Measurements from ENCODE around the gene ASB15. TPM values are rescaled to one million over a fixed set of nuclear protein-coding genes. Genes with fewer than 3 reads are reported as not detected.

ASB15 gene
- total and polyA plus RNA-seq, 2 donors (not counting 3 experiments of a cell fraction or from before 2014, with no cell fraction given), result not detected

DNA sequence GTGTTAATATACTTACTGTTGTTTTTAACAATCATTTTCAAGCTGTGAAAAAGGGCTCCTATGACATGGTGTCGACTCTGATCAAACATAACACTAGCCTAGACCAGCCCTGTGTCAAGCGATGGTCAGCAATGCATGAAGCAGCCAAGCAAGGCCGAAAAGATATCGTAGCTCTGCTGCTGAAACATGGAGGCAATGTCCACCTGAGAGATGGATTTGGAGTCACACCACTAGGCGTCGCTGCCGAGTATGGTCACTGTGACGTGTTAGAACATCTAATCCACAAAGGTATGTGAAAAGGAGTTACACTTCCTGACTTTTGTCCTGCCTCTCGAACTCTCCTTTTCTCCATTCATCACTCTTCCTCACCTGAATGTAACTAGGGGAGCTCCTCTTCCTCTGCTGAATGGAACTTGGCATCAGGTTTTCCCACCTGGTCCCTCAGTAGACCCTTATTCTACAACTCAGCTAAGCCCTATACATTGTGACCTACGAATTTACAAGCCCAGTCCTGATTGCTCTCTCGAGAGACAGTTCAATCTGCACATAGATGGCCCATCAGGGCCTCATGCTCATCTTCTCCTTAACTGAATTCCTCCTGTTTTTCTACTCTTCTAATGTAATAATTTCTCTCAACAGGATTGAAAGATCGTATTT, 23.0 kb downstream of the ASB15 start:
- FAIRE-seq (peak; percentile 52), DNase-seq (ENCODE audit: low read depth, low spot score) (no peak)
- Histone ChIP-seq H4K20me1 (replicated peaks; ENCODE audit: control insufficient read depth, extremely low read depth, insufficient read depth, low read length) (no peaks in the 10 kb centered on the region), H3K27me3 (ENCODE audit: control insufficient read depth in 2 of 2, insufficient read depth in 2 of 2, low read length in 2 of 2) (no peaks in the 10 kb centered on the region), H3K36me3 (ENCODE audit: control insufficient read depth in 2 of 2, extremely low read depth in 1 of 2, insufficient read depth in 2 of 2, low read length in 2 of 2) (no peaks in the 10 kb centered on the region), H3K27ac (ENCODE audit: insufficient read depth, low read depth, low read length) (no peak overlapping the region), H3K4me3 (replicated peaks in 1 of 3; ENCODE audit: insufficient read depth in 1 of 3, low read depth in 1 of 3, low read length in 3 of 3) (no peak overlapping the region), H3K4me2 (ENCODE audit: insufficient read depth, low read length) (no peak overlapping the region), H3K9ac (replicated peaks; ENCODE audit: extremely low read depth, insufficient read depth, low read length) (no peak overlapping the region), H3K9me1 (replicated peaks; ENCODE audit: control insufficient read depth, extremely low read depth, insufficient read depth, low read length) (no peaks in the 10 kb centered on the region), H3K79me2 (ENCODE audit: control insufficient read depth, insufficient read depth, low read length) (no peaks in the 10 kb centered on the region), H3K9me3 (replicated peaks; ENCODE audit: control insufficient read depth, insufficient read depth, low read length) (no peaks in the 10 kb centered on the region), H3K4me1 (ENCODE audit: control insufficient read depth, extremely low read depth, insufficient read depth, low read length) (no peaks in the 10 kb centered on the region), H2AFZ (ENCODE audit: low read depth, low read length) (no peak overlapping the region)
- POLR2A ChIA-PET, result no interaction called here
- TF ChIP-seq, protein P1, sequence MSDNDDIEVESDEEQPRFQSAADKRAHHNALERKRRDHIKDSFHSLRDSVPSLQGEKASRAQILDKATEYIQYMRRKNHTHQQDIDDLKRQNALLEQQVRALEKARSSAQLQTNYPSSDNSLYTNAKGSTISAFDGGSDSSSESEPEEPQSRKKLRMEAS (IDR thresholded peaks at IDR 0.05; ENCODE audit: insufficient read depth, insufficient read length), result no peak
- no peak for TF ChIP-seq POLR2A (IDR thresholded peaks at IDR 0.05; ENCODE audit: low read depth, low read length)
- TF ChIP-seq, protein P2, sequence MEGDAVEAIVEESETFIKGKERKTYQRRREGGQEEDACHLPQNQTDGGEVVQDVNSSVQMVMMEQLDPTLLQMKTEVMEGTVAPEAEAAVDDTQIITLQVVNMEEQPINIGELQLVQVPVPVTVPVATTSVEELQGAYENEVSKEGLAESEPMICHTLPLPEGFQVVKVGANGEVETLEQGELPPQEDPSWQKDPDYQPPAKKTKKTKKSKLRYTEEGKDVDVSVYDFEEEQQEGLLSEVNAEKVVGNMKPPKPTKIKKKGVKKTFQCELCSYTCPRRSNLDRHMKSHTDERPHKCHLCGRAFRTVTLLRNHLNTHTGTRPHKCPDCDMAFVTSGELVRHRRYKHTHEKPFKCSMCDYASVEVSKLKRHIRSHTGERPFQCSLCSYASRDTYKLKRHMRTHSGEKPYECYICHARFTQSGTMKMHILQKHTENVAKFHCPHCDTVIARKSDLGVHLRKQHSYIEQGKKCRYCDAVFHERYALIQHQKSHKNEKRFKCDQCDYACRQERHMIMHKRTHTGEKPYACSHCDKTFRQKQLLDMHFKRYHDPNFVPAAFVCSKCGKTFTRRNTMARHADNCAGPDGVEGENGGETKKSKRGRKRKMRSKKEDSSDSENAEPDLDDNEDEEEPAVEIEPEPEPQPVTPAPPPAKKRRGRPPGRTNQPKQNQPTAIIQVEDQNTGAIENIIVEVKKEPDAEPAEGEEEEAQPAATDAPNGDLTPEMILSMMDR (IDR thresholded peaks at IDR 0.05; ENCODE audit: extremely low read depth in 1 of 2, insufficient read depth in 1 of 2, low read depth in 1 of 2, low read length in 2 of 2), result peak; percentile 51 to 59
- intact Hi-C loops (cut with micrococcal nuclease), result no loop called here
- CTCF ChIA-PET, result interaction anchor here (0.7 to 1.7 kb wide), 10 partner anchors 8 to 248 kb away, joined by 3 to 7 read pairs (median 4); no protein-coding TSS in a partner anchor
- dilution Hi-C loops (cut with MboI; ENCODE audit: extremely low pct_ligation_motif_present, low sequenced_read_pairs), result no loop called here
- no TSS peak for BruUV-seq (replicated peaks)

DNA sequence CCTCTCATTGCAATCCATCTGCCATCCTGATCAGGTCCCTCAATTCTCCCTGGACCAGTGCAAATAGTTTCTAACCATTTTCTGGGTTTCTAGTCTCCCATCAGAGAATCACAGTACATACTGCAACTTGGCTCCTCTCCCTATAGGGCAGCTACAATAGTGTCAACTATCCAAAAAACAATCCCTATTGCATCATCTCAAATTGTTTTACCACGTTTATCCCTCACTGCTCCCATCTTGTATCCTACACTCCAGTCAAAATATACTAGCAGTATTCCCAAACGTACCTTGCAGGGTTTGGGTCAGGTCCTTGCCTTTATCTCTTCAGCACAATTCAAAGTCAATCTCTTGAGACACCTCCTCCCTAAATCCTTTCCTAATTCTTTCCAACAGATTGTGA, 23.6 kb downstream of the ASB15 start:
- POLR2A ChIA-PET, result no interaction called here

More for the DNA sequence above, 23.6 kb downstream of the ASB15 start:
- H2AFZ ChIP-seq (ENCODE audit: low read depth, low read length), result no peak overlapping the region
- FAIRE-seq (no peak), DNase-seq (ENCODE audit: low read depth, low spot score) (no peak)
- no peaks in the 10 kb centered on the region for H3K9me1 ChIP-seq (replicated peaks; ENCODE audit: control insufficient read depth, extremely low read depth, insufficient read depth, low read length)
- CTCF ChIA-PET, result interaction anchor here (1.2 to 1.7 kb wide), 4 partner anchors 41 to 247 kb away, joined by 3 to 7 read pairs (median 6); no protein-coding TSS in a partner anchor
- no peak overlapping the region for H3K4me2 ChIP-seq (ENCODE audit: insufficient read depth, low read length)
- no TSS peak for BruUV-seq (replicated peaks)
- H3K36me3 ChIP-seq (ENCODE audit: control insufficient read depth in 2 of 2, extremely low read depth in 1 of 2, insufficient read depth in 2 of 2, low read length in 2 of 2), result no peaks in the 10 kb centered on the region
- H3K4me3 ChIP-seq (replicated peaks in 1 of 3; ENCODE audit: insufficient read depth in 1 of 3, low read depth in 1 of 3, low read length in 3 of 3), result no peak overlapping the region
- H3K27ac ChIP-seq (ENCODE audit: insufficient read depth, low read depth, low read length), result no peak overlapping the region
- dilution Hi-C loops (cut with MboI; ENCODE audit: extremely low pct_ligation_motif_present, low sequenced_read_pairs), result no loop called here
- no peaks in the 10 kb centered on the region for H3K9me3 ChIP-seq (replicated peaks; ENCODE audit: control insufficient read depth, insufficient read depth, low read length)
- H3K27me3 ChIP-seq (ENCODE audit: control insufficient read depth in 2 of 2, insufficient read depth in 2 of 2, low read length in 2 of 2), result no peaks in the 10 kb centered on the region
- TF ChIP-seq JUN (IDR thresholded peaks at IDR 0.05; ENCODE audit: borderline replicate concordance, insufficient read depth, insufficient read length, low read depth), result no peak
- TF ChIP-seq, protein P1 (IDR thresholded peaks at IDR 0.05; ENCODE audit: insufficient read depth, insufficient read length), result no peak
- TF ChIP-seq FOS (IDR thresholded peaks at IDR 0.05; ENCODE audit: borderline replicate concordance, insufficient read depth, low read length), result no peak
- TF ChIP-seq EZH2 (IDR thresholded peaks at IDR 0.05; ENCODE audit: borderline replicate concordance, low read depth, low read length, severe bottlenecking), result no peak
- TF ChIP-seq, protein P2 (IDR thresholded peaks at IDR 0.05; ENCODE audit: extremely low read depth in 1 of 2, insufficient read depth in 1 of 2, low read depth in 1 of 2, low read length in 2 of 2), result no peak
- TF ChIP-seq GATA2 (IDR thresholded peaks at IDR 0.05; ENCODE audit: insufficient read depth, insufficient read length, low read depth, low read length), result no peak
- TF ChIP-seq MYC (IDR thresholded peaks at IDR 0.05; ENCODE audit: low read depth, low read length), result no peak
- H4K20me1 ChIP-seq (replicated peaks; ENCODE audit: control insufficient read depth, extremely low read depth, insufficient read depth, low read length), result no peaks in the 10 kb centered on the region
- H3K9ac ChIP-seq (replicated peaks; ENCODE audit: extremely low read depth, insufficient read depth, low read length), result no peak overlapping the region
- no peaks in the 10 kb centered on the region for H3K4me1 ChIP-seq (ENCODE audit: control insufficient read depth, extremely low read depth, insufficient read depth, low read length)
- no peaks in the 10 kb centered on the region for H3K79me2 ChIP-seq (ENCODE audit: control insufficient read depth, insufficient read depth, low read length)
- intact Hi-C loops (cut with micrococcal nuclease), result no loop called here

Data from endothelial cell of umbilical vein (primary cell).